Measurements from ENCODE around the gene ZNF189.

DNA sequence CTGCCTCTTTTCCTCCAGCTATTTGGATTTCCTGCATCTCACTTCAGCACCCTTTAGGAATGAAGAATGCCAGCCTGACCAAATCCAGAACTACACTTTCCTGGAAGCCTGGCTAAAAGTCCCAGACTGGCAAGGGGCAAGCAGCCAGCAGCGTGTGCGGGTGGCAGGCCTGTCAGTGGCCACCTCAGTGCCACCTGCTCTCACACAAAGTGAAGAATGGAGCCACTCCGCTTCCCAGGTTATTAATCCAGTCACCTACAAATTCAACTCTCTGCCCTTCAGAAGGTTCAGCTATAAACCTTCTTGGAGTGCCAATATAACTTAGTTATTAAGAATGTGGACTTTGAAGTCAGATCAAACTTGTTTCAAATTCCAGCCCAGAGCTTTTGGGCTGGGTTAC lies 43.7 kb downstream of the ZNF189 start:
- TF ChIP-seq POLR2A (IDR thresholded peaks at IDR 0.05; ENCODE audit: low read depth, low read length) (no peak), TAF1 (IDR thresholded peaks at IDR 0.05; ENCODE audit: borderline replicate concordance, low read depth, low read length) (no peak), POLR2AphosphoS5 (IDR thresholded peaks at IDR 0.05; ENCODE audit: low read depth, low read length) (no peak)

All from GM12892 (cell line).